OCI-M2 (cell line): Measurements from ENCODE around the gene RWDD1.
"Not testable (repeated sequence)": the region's sequence is repeated elsewhere in the genome, so short reads cannot be mapped to it uniquely, and the experiment has no call there.

Experiments used
- DNase-seq: peaks from one replicate; lab custom pipeline; 2025; ENCODE audit not compliant: unreplicated experiment; lab: John Stamatoyannopoulos, UW

The RWDD1 gene

DNA sequence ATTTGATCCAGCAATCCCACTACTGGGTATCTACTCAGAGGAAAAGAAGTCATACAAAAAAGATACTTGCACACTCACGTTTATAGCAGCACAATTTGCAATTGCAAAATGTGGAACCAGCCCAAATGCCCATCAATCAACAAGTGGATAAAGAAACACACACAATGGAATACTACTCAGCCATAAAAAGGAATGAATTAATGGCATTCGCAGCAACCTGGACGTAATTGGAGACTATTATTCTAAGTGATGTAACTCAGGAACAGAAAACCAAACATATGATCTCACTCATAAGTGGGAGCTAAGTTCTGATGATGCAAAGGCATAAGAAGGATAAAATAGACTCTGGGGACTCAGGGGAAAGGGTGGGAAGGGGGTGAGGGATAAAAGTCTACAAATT lies 33.6 kb downstream of the RWDD1 start:
- DNase-seq: not testable (repeated sequence)

GRCh38 chr6:116605935-116606334 lies 34.6 kb downstream of the RWDD1 start:
- no peak for DNase-seq

- no peak for DNase-seq
Measured at GRCh38 chr6:116611056-116611455, 39.8 kb downstream of the RWDD1 start.

GRCh38 chr6:116615937-116616736 lies 44.8 kb downstream of the RWDD1 start, which contains the start of gene RSPH4A:
Gene RSPH4A (plus strand): TSS chr6:116616479. CDS start chr6:116616624, 145 bp downstream.
- DNase-seq: peak; percentile 64

GRCh38 chr6:116616737-116617053 lies 45.4 kb downstream of the RWDD1 start:
- DNase-seq: no peak

DNA sequence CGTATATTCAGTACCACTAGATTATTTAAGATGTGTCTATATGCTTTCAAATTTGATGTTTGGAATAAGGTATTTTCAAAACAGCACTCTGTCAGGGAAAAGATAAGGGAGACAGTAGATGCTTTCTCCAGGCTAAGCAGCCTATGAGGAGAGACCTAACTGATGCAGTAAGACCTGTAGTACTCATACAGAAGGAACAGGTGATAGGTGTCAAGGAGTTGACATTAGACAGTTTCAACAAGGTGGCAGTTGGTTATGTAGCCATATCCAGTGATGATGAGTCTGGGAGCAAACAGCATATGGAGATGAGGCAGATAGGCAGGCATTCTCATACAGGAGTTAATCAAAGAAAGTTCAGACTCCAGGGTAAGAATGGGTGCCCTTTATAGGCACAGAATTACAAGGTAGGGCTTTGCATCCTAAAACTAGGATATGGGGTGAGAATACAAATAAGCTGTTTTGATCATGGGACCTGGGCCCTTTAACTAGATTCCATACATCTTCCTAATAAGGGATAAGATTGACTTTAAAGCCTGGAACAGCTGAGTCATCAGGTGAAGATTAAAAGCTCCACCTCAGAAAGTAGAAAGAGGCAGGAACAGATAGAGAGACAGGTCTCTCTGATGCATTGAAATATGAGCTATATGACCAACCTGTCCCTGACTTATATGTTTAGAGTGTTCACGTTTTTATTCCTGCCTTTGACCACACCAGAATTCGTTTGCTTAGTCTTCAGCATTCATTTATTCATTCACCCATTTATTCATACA lies 52.9 kb downstream of the RWDD1 start:
- DNase-seq: no peak

- no peak for DNase-seq
Measured at GRCh38 chr6:116625872-116626271, 54.6 kb downstream of the RWDD1 start.

- DNase-seq: no peak
Measured at GRCh38 chr6:116629563-116629981, 58.3 kb downstream of the RWDD1 start.

DNA sequence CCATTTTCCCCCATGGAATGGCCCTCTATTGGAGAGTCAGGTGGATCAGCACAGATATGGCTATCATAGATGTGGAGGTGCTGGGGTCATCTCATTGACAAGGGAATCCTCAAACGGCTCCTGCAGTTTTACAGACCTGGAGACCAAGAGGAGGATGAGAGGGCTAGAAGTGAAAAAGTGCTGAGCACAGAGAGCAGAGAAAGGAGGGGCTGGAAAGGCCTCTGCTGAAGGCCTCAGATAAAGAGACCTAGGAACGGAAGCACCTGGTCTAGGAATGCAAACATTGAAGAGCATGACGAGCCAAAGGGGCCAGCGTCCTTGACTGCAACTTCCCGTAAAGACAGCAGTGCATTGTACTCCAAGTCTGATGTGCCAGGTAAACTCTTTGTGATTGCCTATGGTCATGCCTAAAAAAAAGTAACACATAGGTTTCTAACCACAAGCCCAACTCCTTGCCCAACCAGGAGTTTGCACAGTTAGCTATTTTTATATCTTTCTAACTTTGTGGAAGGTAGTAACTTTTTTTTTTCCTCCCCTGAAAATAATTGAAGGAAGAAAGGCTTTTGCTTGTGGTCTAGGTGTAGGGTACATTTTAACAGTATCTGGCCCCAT lies 60.2 kb downstream of the RWDD1 start:
- no peak for DNase-seq

GRCh38 chr6:116633685-116634084 lies 62.4 kb downstream of the RWDD1 start:
- DNase-seq: no peak
